ENCODE results near the gene DCLK2. TPM values are rescaled to one million over a fixed set of nuclear protein-coding genes. Genes with fewer than 3 reads are reported as not detected.

DCLK2 gene
- total RNA-seq, 1 donor from 2014 or later = 12.6 TPM

DNA sequence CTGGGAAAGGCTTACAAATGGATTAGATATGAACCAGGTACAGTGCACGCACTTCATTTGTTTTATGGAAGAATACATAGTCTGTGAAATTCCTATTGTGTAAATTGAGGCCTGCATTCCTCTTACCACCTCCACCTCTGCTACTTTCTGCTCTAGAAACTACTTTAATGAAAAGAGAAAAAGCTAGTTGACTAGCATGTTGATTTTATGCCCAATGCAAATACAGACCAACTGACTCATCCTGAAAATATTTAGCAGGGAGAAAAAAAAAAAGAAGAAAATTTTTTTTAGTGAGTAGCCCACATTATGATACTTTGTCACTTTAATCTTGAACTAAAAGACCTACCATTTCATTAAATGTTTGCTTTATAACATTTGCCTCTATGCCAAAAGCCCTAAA lies 41.2 kb downstream of the DCLK2 start:
- no peak overlapping the region for H3K4me3 Mint-ChIP-seq (ENCODE audit: unreplicated experiment)
- TF ChIP-seq, protein P1, sequence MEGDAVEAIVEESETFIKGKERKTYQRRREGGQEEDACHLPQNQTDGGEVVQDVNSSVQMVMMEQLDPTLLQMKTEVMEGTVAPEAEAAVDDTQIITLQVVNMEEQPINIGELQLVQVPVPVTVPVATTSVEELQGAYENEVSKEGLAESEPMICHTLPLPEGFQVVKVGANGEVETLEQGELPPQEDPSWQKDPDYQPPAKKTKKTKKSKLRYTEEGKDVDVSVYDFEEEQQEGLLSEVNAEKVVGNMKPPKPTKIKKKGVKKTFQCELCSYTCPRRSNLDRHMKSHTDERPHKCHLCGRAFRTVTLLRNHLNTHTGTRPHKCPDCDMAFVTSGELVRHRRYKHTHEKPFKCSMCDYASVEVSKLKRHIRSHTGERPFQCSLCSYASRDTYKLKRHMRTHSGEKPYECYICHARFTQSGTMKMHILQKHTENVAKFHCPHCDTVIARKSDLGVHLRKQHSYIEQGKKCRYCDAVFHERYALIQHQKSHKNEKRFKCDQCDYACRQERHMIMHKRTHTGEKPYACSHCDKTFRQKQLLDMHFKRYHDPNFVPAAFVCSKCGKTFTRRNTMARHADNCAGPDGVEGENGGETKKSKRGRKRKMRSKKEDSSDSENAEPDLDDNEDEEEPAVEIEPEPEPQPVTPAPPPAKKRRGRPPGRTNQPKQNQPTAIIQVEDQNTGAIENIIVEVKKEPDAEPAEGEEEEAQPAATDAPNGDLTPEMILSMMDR (IDR thresholded peaks at IDR 0.05) = no peak
- H3K27me3 Mint-ChIP-seq (ENCODE audit: unreplicated experiment) = no peaks in the 10 kb centered on the region
- H3K9me3 Mint-ChIP-seq (ENCODE audit: unreplicated experiment) = peaks cover 6% of the 10 kb centered on the region
- H3K27ac Mint-ChIP-seq (ENCODE audit: unreplicated experiment) = peak overlapping the region; percentile 55
- DNase-seq (ENCODE audit: extremely low spot score, unreplicated experiment) = no peak
- peaks cover 47% of the 10 kb centered on the region for H3K4me1 Mint-ChIP-seq (ENCODE audit: unreplicated experiment)
- H3K36me3 Mint-ChIP-seq (ENCODE audit: unreplicated experiment) = peaks cover 11% of the 10 kb centered on the region

DNA sequence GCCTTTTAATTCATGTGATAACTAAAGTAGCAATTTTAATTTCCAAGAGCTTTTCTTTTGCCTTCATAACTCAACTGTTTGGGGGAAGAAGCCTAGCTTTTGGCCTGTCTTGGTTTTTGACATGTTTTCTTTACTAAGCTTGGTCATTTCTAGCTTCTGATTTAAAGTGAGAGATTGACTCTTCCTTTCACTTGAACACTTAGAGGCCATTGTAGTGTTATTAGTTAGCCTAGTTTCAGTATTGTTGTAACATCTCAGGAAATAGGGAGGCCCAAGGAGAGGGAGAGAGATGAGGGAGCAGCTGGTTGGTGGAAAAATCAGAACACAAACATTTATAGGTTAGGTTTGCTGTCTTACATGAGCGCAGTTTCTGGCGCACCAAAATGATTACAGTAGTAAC lies 44.8 kb downstream of the DCLK2 start:
- no peak overlapping the region for H3K27ac Mint-ChIP-seq (ENCODE audit: unreplicated experiment)
- H3K4me3 Mint-ChIP-seq (ENCODE audit: unreplicated experiment) = no peak overlapping the region
- no peak for DNase-seq (ENCODE audit: extremely low spot score, unreplicated experiment)
- peaks cover 46% of the 10 kb centered on the region for H3K4me1 Mint-ChIP-seq (ENCODE audit: unreplicated experiment)
- TF ChIP-seq, protein P1 (IDR thresholded peaks at IDR 0.05) = no peak
- H3K27me3 Mint-ChIP-seq (ENCODE audit: unreplicated experiment) = no peaks in the 10 kb centered on the region
- no peaks in the 10 kb centered on the region for H3K9me3 Mint-ChIP-seq (ENCODE audit: unreplicated experiment)
- peaks cover 7% of the 10 kb centered on the region for H3K36me3 Mint-ChIP-seq (ENCODE audit: unreplicated experiment)

DNA sequence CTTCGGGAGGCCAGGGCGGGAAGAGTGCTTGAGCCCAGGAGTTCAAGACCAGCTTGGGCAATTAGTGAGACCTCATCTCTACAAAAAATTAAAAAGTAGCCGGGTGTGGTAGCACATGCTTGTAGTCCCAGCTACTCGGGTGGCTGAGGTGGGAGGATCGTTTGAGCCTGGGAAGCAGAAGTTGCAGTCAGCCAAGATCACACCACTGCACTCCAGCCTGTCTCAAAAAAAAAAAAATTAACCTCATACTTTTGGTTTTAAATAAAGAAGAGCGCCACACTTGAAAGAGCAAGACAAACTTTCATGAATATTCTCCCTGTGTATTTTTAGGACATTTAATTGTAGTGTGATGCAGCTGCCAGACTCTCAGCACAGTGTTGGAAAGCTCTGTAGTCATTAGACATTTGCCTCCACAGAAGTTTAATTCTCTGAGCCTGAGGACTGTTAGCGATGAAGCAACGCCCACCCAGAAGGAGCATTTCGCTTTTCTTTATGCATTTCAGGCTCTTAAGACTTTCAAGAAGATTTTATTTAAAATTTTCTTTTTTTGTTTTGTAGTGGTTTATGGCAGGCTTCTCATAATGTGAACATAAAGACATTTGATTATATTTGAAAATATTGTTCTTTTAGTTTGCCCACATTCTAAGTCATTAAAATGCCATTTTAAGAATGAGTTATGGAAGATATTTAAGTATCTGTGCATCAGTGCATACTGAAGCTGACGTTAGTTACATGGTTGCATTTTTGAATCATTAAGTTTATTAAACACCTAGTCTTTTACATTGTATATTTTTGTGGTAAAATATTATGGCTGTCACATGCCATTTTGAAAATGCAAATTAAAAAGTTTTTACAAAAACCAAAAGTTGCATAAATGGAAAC lies 45.8 kb downstream of the DCLK2 start:
- Mint-ChIP-seq H3K4me3 (ENCODE audit: unreplicated experiment) (no peak overlapping the region), H3K27ac (ENCODE audit: unreplicated experiment) (no peak overlapping the region), H3K36me3 (ENCODE audit: unreplicated experiment) (peaks cover 7% of the 10 kb centered on the region), H3K9me3 (ENCODE audit: unreplicated experiment) (no peaks in the 10 kb centered on the region), H3K4me1 (ENCODE audit: unreplicated experiment) (peaks cover 50% of the 10 kb centered on the region), H3K27me3 (ENCODE audit: unreplicated experiment) (no peaks in the 10 kb centered on the region)
- no peak for DNase-seq (ENCODE audit: extremely low spot score, unreplicated experiment)
- TF ChIP-seq, protein P1 (IDR thresholded peaks at IDR 0.05) = no peak

DNA sequence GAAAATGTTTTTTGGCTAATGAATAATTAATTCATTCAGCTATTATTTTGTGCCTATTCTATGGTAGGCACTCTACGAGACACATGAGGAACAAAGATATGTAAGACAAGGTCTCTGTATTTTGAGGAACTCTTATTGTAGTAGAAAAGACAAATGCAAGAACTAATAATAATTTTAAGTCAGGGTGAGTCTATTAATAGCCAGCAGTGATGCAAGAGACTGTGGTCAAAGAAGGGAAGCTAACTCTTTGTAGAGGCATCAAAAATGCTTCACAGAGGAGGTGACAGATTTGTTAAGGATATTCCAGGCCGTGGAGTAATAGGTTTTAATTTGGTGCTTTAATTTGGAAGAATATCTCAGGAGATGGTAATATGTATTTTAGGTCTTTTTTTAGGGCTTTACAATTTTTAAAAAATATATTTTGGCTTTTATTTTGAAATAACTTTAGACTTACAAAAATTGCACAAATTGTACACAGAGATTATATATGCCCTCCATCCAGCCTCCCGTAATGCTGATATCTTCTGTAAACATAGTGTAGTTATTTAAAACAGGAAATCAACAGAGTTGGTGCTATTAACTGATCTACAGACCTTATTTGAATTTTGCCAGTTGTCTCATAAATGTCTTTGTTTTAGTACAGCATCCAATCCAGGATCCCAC lies 48.1 kb downstream of the DCLK2 start:
- peaks cover 44% of the 10 kb centered on the region for H3K4me1 Mint-ChIP-seq (ENCODE audit: unreplicated experiment)
- peaks cover 6% of the 10 kb centered on the region for H3K36me3 Mint-ChIP-seq (ENCODE audit: unreplicated experiment)
- peak overlapping the region; percentile 42 for H3K27ac Mint-ChIP-seq (ENCODE audit: unreplicated experiment)
- no peaks in the 10 kb centered on the region for H3K9me3 Mint-ChIP-seq (ENCODE audit: unreplicated experiment)
- no peak overlapping the region for H3K4me3 Mint-ChIP-seq (ENCODE audit: unreplicated experiment)
- TF ChIP-seq, protein P1 (IDR thresholded peaks at IDR 0.05) = no peak
- DNase-seq (ENCODE audit: extremely low spot score, unreplicated experiment) = no peak
- H3K27me3 Mint-ChIP-seq (ENCODE audit: unreplicated experiment) = no peaks in the 10 kb centered on the region

DNA sequence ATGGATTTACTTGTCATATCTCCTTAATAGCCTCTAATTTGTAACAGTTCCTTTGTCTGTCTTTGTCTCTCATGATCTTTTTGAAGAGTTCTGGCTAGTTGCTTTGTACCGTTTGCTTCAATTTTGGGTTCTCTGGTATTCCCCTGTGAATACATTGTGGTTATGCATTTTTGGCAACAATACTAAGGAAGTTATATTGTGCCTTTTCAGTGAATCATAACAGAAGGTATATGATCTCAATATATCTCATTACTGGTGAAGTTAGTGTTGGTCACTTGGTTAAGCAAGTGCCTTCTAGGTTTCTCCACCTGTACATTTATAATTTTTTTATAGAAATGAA lies 48.6 kb downstream of the DCLK2 start:
- no peaks in the 10 kb centered on the region for H3K9me3 Mint-ChIP-seq (ENCODE audit: unreplicated experiment)
- peaks cover 2% of the 10 kb centered on the region for H3K36me3 Mint-ChIP-seq (ENCODE audit: unreplicated experiment)
- no peak for DNase-seq (ENCODE audit: extremely low spot score, unreplicated experiment)
- TF ChIP-seq, protein P1 (IDR thresholded peaks at IDR 0.05) = no peak
- H3K4me1 Mint-ChIP-seq (ENCODE audit: unreplicated experiment) = peaks cover 48% of the 10 kb centered on the region
- peak overlapping the region; percentile 42 for H3K27ac Mint-ChIP-seq (ENCODE audit: unreplicated experiment)
- no peak overlapping the region for H3K4me3 Mint-ChIP-seq (ENCODE audit: unreplicated experiment)
- no peaks in the 10 kb centered on the region for H3K27me3 Mint-ChIP-seq (ENCODE audit: unreplicated experiment)
